ENCODE data around the gene NTS. TPM values are rescaled to one million over a fixed set of nuclear protein-coding genes. Genes with fewer than 3 reads are reported as not detected.

Gene NTS
- polyA plus RNA-seq, 1 donor (not counting 4 experiments of a cell fraction or from before 2014, with no cell fraction given), result not detected

DNA sequence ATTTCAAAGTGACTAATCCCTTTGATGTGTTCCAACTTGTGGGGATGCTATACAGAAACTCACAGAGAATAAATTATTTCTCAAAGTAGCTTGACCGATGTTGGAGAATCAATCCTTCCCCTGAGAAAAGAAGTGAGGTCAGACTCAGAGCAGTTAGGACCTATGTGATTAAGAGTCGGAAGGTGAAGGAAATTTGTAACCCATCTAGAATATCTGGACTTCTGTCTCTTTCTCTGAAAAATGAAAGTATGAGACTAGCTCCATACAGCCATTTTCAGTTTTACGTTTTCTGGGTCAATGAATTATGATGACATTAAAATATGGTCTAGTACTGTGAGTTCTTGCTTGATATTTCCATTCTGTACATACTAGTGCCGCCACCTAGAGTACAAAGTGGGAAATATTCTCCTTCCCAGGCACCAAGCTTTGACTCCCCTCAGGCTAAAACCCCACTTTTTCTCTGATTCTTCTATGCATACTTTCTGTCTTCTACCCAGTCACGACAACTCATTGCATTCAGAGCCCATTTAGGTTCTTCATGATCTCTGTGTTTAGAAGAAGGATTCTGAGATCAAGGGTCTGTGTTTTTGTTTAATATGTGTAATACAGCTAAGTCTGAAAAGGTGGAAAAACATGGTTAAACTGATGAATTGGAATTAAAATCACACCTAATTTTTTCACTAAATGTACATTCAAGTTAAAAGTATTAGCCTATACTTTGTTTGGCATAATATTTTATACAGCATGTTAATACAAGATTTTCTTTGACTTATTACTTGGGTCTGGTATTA, 6.9 kb upstream of the NTS start:
- Histone ChIP-seq H3K9me3 (ENCODE audit: control insufficient read depth, low read depth, low read length) (no peaks in the 10 kb centered on the region), H2AFZ (ENCODE audit: control insufficient read depth, low read length) (peak overlapping the region; percentile 72), H3K9me1 (ENCODE audit: control insufficient read depth, extremely low read depth, insufficient read depth, low read length) (no peaks in the 10 kb centered on the region), H3K36me3 (ENCODE audit: control insufficient read depth in 2 of 2, extremely low read depth in 1 of 2, insufficient read depth in 2 of 2, low read length in 2 of 2) (no peaks in the 10 kb centered on the region), H3K4me1 (ENCODE audit: control insufficient read depth, extremely low read depth, insufficient read depth, low read length) (peaks cover 10% of the 10 kb centered on the region), H3K27ac (ENCODE audit: control insufficient read depth, insufficient read depth, low read length) (peak overlapping the region; percentile 15), H3K79me2 (ENCODE audit: control insufficient read depth, insufficient read depth, low read length) (no peaks in the 10 kb centered on the region), H4K20me1 (ENCODE audit: control insufficient read depth, extremely low read depth, insufficient read depth, low read length) (no peaks in the 10 kb centered on the region), H3K4me2 (ENCODE audit: control insufficient read depth, extremely low read depth, insufficient read depth, low read depth, low read length) (peak overlapping the region; percentile 68), H3K4me3 (ENCODE audit: control insufficient read depth in 2 of 3, extremely low read depth in 1 of 3, insufficient read depth in 2 of 3, low read depth in 1 of 3, low read length in 3 of 3) (peak overlapping the region in 1 of 3 experiments; percentile 47), H3K9ac (ENCODE audit: control insufficient read depth, extremely low read depth, insufficient read depth, low read length) (peak overlapping the region; percentile 18), H3K27me3 (ENCODE audit: control insufficient read depth, extremely low read depth, insufficient read depth, low read length) (no peaks in the 10 kb centered on the region)
- FAIRE-seq (peak; percentile 83), DNase-seq (ENCODE audit: low read depth, low spot score) (peak; percentile 30)
- dilution Hi-C loops (cut with MboI; ENCODE audit: extremely low pct_ligation_motif_present, low sequenced_read_pairs), result loop anchor here (25.0 kb wide), 1 partner anchor 380 kb away; no protein-coding TSS in a partner anchor
- TF ChIP-seq EZH2 (IDR thresholded peaks at IDR 0.05; ENCODE audit: low read length), result no peak
- TF ChIP-seq, protein P1, sequence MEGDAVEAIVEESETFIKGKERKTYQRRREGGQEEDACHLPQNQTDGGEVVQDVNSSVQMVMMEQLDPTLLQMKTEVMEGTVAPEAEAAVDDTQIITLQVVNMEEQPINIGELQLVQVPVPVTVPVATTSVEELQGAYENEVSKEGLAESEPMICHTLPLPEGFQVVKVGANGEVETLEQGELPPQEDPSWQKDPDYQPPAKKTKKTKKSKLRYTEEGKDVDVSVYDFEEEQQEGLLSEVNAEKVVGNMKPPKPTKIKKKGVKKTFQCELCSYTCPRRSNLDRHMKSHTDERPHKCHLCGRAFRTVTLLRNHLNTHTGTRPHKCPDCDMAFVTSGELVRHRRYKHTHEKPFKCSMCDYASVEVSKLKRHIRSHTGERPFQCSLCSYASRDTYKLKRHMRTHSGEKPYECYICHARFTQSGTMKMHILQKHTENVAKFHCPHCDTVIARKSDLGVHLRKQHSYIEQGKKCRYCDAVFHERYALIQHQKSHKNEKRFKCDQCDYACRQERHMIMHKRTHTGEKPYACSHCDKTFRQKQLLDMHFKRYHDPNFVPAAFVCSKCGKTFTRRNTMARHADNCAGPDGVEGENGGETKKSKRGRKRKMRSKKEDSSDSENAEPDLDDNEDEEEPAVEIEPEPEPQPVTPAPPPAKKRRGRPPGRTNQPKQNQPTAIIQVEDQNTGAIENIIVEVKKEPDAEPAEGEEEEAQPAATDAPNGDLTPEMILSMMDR (optimal IDR thresholded peaks at IDR 0.05 in 1 of 3, IDR thresholded peaks at IDR 0.05 in 1 of 3, conservative IDR thresholded peaks at IDR 0.05 in 1 of 3; ENCODE audit: extremely low read depth in 1 of 3, insufficient read depth in 2 of 3, low read length in 3 of 3), result peak; percentile 57 to 71 (median 60)

DNA sequence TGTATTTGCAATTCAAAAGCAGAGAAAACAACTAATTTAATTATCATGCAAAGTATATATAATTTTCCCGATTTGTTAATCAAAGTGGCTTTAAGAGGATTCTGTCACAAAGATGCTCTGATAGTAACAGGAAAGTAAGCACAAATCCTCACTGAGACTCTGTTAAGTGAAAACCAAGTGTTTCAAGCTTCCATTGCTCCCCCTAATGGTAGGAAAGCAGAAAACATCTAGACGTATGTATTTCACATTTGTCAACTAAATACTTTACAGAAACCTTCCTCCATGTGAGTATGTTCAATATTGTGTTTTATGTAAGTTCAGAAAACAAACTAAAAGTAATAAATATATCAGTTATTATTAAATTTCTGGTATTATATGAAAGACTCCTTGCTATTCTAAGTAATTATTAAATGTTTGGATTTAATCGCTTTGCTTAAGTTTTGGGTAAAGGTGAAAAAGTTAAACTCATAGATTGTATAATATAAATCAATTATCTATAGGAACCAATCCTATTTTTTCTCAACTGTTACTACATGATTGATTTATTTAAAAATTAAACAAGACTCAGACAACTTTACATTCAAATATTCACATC, 1.5 kb upstream of the NTS start:
- Histone ChIP-seq H3K4me2 (ENCODE audit: control insufficient read depth, extremely low read depth, insufficient read depth, low read depth, low read length) (no peak overlapping the region), H4K20me1 (ENCODE audit: control insufficient read depth, extremely low read depth, insufficient read depth, low read length) (no peaks in the 10 kb centered on the region), H3K27ac (ENCODE audit: control insufficient read depth, insufficient read depth, low read length) (no peak overlapping the region), H3K9ac (ENCODE audit: control insufficient read depth, extremely low read depth, insufficient read depth, low read length) (no peak overlapping the region), H3K4me1 (ENCODE audit: control insufficient read depth, extremely low read depth, insufficient read depth, low read length) (no peaks in the 10 kb centered on the region), H3K9me1 (ENCODE audit: control insufficient read depth, extremely low read depth, insufficient read depth, low read length) (no peaks in the 10 kb centered on the region), H2AFZ (ENCODE audit: control insufficient read depth, low read length) (no peak overlapping the region), H3K9me3 (ENCODE audit: control insufficient read depth, low read depth, low read length) (no peaks in the 10 kb centered on the region), H3K36me3 (ENCODE audit: control insufficient read depth in 2 of 2, extremely low read depth in 1 of 2, insufficient read depth in 2 of 2, low read length in 2 of 2) (no peaks in the 10 kb centered on the region), H3K79me2 (ENCODE audit: control insufficient read depth, insufficient read depth, low read length) (no peaks in the 10 kb centered on the region), H3K4me3 (ENCODE audit: control insufficient read depth in 2 of 3, extremely low read depth in 1 of 3, insufficient read depth in 2 of 3, low read depth in 1 of 3, low read length in 3 of 3) (no peak overlapping the region), H3K27me3 (ENCODE audit: control insufficient read depth, extremely low read depth, insufficient read depth, low read length) (no peaks in the 10 kb centered on the region)
- TF ChIP-seq, protein P1 (optimal IDR thresholded peaks at IDR 0.05 in 1 of 3, IDR thresholded peaks at IDR 0.05 in 1 of 3, conservative IDR thresholded peaks at IDR 0.05 in 1 of 3; ENCODE audit: extremely low read depth in 1 of 3, insufficient read depth in 2 of 3, low read length in 3 of 3), result peak in 2 of 3 experiments; percentile 60 to 65
- no peak for TF ChIP-seq EZH2 (IDR thresholded peaks at IDR 0.05; ENCODE audit: low read length)
- DNase-seq (ENCODE audit: low read depth, low spot score) (peak; percentile 25), FAIRE-seq (peak; percentile 13)
- dilution Hi-C loops (cut with MboI; ENCODE audit: extremely low pct_ligation_motif_present, low sequenced_read_pairs), result loop anchor here (25.0 kb wide), 1 partner anchor 385 kb away; no protein-coding TSS in a partner anchor
